ENCODE measurements around the gene POU6F1.
A peak's percentile ranks its signal among the peaks of the same experiment; 100 is the strongest.

POU6F1 gene

DNA sequence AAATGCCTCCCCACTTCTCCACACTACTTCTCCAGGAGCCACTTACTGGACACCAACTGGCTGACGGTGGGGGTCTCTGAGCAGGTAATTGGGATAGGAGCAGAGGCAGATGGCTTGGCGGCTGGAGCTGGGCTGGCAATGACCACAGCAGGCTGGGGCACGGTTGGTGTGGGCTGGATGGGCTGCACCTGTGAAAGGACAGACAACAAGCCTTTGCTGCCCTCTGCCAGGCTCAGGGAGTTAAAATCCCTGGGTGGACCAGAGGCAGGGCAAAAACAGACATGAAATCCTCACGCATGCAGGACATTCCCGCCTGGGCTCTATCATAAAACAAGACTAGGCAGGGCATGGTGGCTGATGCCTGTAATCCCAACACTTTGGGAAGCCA is 25.6 kb downstream of the POU6F1 start:
- Histone ChIP-seq H2BK12ac (ENCODE audit: low read length) (no peak overlapping the region), H3K36me3 (ENCODE audit: control insufficient read depth in 1 of 2, insufficient read depth in 2 of 2, low read length in 2 of 2) (no peaks in the 10 kb centered on the region), H2BK5ac (ENCODE audit: low read depth, low read length, poor library complexity) (no peak overlapping the region), H3K79me1 (ENCODE audit: low read length) (no peaks in the 10 kb centered on the region), H3K23ac (ENCODE audit: low read length) (no peak overlapping the region), H3K27me3 (ENCODE audit: insufficient read depth, low read length) (no peaks in the 10 kb centered on the region), H3K14ac (ENCODE audit: low read length) (no peak overlapping the region), H2AFZ (ENCODE audit: insufficient read depth, low read length, poor library complexity) (no peak overlapping the region), H3K18ac (ENCODE audit: low read length) (no peak overlapping the region), H3K4me1 (ENCODE audit: control insufficient read depth in 1 of 2, insufficient read depth in 2 of 2, low read length in 2 of 2) (peaks cover 0 to 3% of the 10 kb centered on the region in 2 experiments), H4K8ac (ENCODE audit: low read depth, low read length) (no peak overlapping the region), H3K4ac (ENCODE audit: low read depth, low read length) (no peak overlapping the region), H3K9ac (ENCODE audit: low read length) (no peak overlapping the region), H4K91ac (ENCODE audit: low read depth, low read length) (no peak overlapping the region), H2BK120ac (ENCODE audit: insufficient read depth, low read length, poor library complexity) (no peak overlapping the region), H3K4me2 (ENCODE audit: low read length) (no peak overlapping the region), H2AK5ac (ENCODE audit: low read length) (no peak overlapping the region), H4K12ac (ENCODE audit: low read depth, low read length) (no peak overlapping the region), H3K4me3 (ENCODE audit: low read depth, low read length) (no peak overlapping the region), H3K79me2 (ENCODE audit: control insufficient read depth, insufficient read depth, low read length, poor library complexity) (no peaks in the 10 kb centered on the region), H3K9me3 (ENCODE audit: insufficient read depth, low read depth, low read length) (no peaks in the 10 kb centered on the region), H3K27ac (ENCODE audit: low read depth, low read length) (no peak overlapping the region)
- no CpG with 5 or more reads among the region's 5 CpGs for WGBS (ENCODE audit: extremely low coverage, insufficient coverage, insufficient read length)
- DNase-seq = no peak

DNA sequence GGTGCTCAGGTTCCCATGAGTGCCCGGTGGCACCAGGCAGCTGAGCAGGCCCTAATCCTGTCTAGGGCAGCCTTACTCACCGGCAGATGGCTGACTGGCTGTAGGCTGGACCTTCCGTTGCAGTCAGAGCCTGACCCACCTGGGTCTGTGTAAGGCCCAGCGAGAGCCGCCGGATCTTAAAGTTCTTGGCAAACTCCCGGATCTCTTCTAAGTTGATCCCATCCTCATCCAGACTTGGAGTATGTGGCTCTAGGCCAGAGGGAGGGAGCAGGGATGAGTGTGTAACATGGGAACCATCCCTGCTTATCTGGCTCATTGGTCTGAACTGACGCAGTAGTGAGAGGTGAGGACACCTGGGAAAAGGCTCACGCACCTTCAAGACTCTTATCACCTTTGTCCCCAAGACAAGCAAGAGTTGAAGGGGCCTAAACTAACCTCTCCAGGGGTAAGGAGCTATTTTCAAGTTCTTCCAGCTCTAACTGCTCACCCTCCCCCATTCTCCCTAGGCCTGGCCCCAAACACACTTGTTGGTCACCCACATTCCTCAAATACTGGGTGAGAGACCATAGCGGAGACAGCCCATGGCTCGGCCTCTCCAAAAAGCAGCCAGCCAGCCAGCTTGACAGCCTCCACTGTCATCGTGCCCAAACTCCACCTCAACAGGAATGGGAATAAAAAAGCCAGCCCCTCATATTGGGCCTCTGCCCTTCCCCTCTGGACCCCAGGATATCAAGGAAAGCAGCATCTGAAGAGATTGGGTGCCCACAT is 26.2 kb downstream of the POU6F1 start:
- no peak overlapping the region for H3K14ac ChIP-seq (ENCODE audit: low read length)
- peaks cover 0 to 3% of the 10 kb centered on the region in 2 experiments for H3K4me1 ChIP-seq (ENCODE audit: control insufficient read depth in 1 of 2, insufficient read depth in 2 of 2, low read length in 2 of 2)
- no peak overlapping the region for H3K9ac ChIP-seq (ENCODE audit: low read length)
- no peak overlapping the region for H3K18ac ChIP-seq (ENCODE audit: low read length)
- H3K27me3 ChIP-seq (ENCODE audit: insufficient read depth, low read length) = no peaks in the 10 kb centered on the region
- DNase-seq = no peak
- no peaks in the 10 kb centered on the region for H3K79me1 ChIP-seq (ENCODE audit: low read length)
- H3K23ac ChIP-seq (ENCODE audit: low read length) = no peak overlapping the region
- H2BK5ac ChIP-seq (ENCODE audit: low read depth, low read length, poor library complexity) = no peak overlapping the region
- H3K4ac ChIP-seq (ENCODE audit: low read depth, low read length) = no peak overlapping the region
- no CpG with 5 or more reads among the region's 12 CpGs for WGBS (ENCODE audit: extremely low coverage, insufficient coverage, insufficient read length)
- no peak overlapping the region for H2BK12ac ChIP-seq (ENCODE audit: low read length)
- no peak overlapping the region for H2AFZ ChIP-seq (ENCODE audit: insufficient read depth, low read length, poor library complexity)
- no peaks in the 10 kb centered on the region for H3K79me2 ChIP-seq (ENCODE audit: control insufficient read depth, insufficient read depth, low read length, poor library complexity)
- no peak overlapping the region for H3K27ac ChIP-seq (ENCODE audit: low read depth, low read length)
- no peak overlapping the region for H4K8ac ChIP-seq (ENCODE audit: low read depth, low read length)
- H4K91ac ChIP-seq (ENCODE audit: low read depth, low read length) = no peak overlapping the region
- H4K12ac ChIP-seq (ENCODE audit: low read depth, low read length) = no peak overlapping the region
- no peak overlapping the region for H3K4me3 ChIP-seq (ENCODE audit: low read depth, low read length)
- H2AK5ac ChIP-seq (ENCODE audit: low read length) = no peak overlapping the region
- H3K9me3 ChIP-seq (ENCODE audit: insufficient read depth, low read depth, low read length) = no peaks in the 10 kb centered on the region
- no peaks in the 10 kb centered on the region for H3K36me3 ChIP-seq (ENCODE audit: control insufficient read depth in 1 of 2, insufficient read depth in 2 of 2, low read length in 2 of 2)
- H2BK120ac ChIP-seq (ENCODE audit: insufficient read depth, low read length, poor library complexity) = no peak overlapping the region
- no peak overlapping the region for H3K4me2 ChIP-seq (ENCODE audit: low read length)

DNA sequence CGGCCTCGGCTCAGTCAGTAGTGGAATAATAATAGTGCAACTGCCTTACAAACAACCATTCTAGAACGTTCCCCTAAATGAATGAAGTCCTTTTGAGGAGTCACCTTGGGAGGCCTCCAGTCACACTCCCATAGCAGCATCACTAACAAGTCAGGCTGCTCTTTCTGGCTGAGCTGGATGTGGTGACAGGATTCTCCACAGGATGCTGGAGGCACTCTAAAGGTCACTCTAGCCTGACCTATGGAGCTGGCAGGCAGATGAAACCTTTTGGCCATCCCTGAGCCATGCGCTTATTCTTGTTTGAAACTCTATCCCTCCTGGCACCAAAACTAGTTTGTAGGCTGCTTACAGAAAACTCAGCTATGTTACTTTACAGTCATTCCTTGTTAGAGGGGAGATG is 27.0 kb downstream of the POU6F1 start:
- H3K9ac ChIP-seq (ENCODE audit: low read length) = no peak overlapping the region
- no peak overlapping the region for H3K4me2 ChIP-seq (ENCODE audit: low read length)
- no peaks in the 10 kb centered on the region for H3K36me3 ChIP-seq (ENCODE audit: control insufficient read depth in 1 of 2, insufficient read depth in 2 of 2, low read length in 2 of 2)
- H3K27ac ChIP-seq (ENCODE audit: low read depth, low read length) = no peak overlapping the region
- peak overlapping the region; percentile 7 for H4K91ac ChIP-seq (ENCODE audit: low read depth, low read length)
- no peaks in the 10 kb centered on the region for H3K9me3 ChIP-seq (ENCODE audit: insufficient read depth, low read depth, low read length)
- H3K79me2 ChIP-seq (ENCODE audit: control insufficient read depth, insufficient read depth, low read length, poor library complexity) = no peaks in the 10 kb centered on the region
- H4K12ac ChIP-seq (ENCODE audit: low read depth, low read length) = no peak overlapping the region
- H3K23ac ChIP-seq (ENCODE audit: low read length) = no peak overlapping the region
- no peak for DNase-seq
- H2AK5ac ChIP-seq (ENCODE audit: low read length) = no peak overlapping the region
- H4K8ac ChIP-seq (ENCODE audit: low read depth, low read length) = no peak overlapping the region
- H3K4me1 ChIP-seq (ENCODE audit: control insufficient read depth in 1 of 2, insufficient read depth in 2 of 2, low read length in 2 of 2) = peaks cover 0 to 3% of the 10 kb centered on the region in 2 experiments
- no peak overlapping the region for H2BK12ac ChIP-seq (ENCODE audit: low read length)
- no CpG with 5 or more reads among the region's 4 CpGs for WGBS (ENCODE audit: extremely low coverage, insufficient coverage, insufficient read length)
- no peak overlapping the region for H3K4ac ChIP-seq (ENCODE audit: low read depth, low read length)
- no peak overlapping the region for H2AFZ ChIP-seq (ENCODE audit: insufficient read depth, low read length, poor library complexity)
- no peak overlapping the region for H2BK5ac ChIP-seq (ENCODE audit: low read depth, low read length, poor library complexity)
- no peak overlapping the region for H3K18ac ChIP-seq (ENCODE audit: low read length)
- no peak overlapping the region for H3K14ac ChIP-seq (ENCODE audit: low read length)
- H3K4me3 ChIP-seq (ENCODE audit: low read depth, low read length) = no peak overlapping the region
- no peaks in the 10 kb centered on the region for H3K79me1 ChIP-seq (ENCODE audit: low read length)
- no peaks in the 10 kb centered on the region for H3K27me3 ChIP-seq (ENCODE audit: insufficient read depth, low read length)
- no peak overlapping the region for H2BK120ac ChIP-seq (ENCODE audit: insufficient read depth, low read length, poor library complexity)

DNA sequence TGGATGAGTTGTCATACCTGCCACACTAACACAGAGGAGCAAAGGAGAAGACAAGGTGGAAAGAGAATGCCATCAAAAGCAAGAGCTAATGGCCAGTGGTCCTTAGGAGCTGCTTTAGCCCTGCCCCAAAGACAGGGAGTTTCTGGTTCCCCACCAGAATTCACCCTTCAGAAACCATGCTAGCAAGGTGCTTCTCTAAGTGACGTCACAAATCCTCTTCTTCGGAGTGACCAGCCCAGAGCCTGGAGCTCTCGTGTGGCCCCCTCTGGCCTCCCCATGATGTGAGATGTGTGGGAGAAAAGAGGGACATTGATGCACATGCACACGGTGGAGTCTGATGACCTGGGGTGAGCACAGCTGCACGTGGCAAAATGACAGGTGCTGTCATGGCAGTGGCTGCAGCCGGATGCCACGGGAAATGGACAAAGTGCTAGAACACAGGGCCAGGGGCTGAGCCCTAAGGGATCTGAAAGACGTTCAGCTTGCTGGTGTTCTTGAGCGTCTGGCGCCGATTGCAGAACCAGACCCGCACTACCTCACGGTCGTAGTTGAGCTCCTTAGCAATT is 28.0 kb downstream of the POU6F1 start:
- H4K8ac ChIP-seq (ENCODE audit: low read depth, low read length) = no peak overlapping the region
- peaks cover 0 to 3% of the 10 kb centered on the region in 2 experiments for H3K4me1 ChIP-seq (ENCODE audit: control insufficient read depth in 1 of 2, insufficient read depth in 2 of 2, low read length in 2 of 2)
- H3K4ac ChIP-seq (ENCODE audit: low read depth, low read length) = no peak overlapping the region
- H3K9ac ChIP-seq (ENCODE audit: low read length) = no peak overlapping the region
- no peak for DNase-seq
- no peak overlapping the region for H3K4me2 ChIP-seq (ENCODE audit: low read length)
- H2BK12ac ChIP-seq (ENCODE audit: low read length) = no peak overlapping the region
- H3K9me3 ChIP-seq (ENCODE audit: insufficient read depth, low read depth, low read length) = no peaks in the 10 kb centered on the region
- no peak overlapping the region for H2BK5ac ChIP-seq (ENCODE audit: low read depth, low read length, poor library complexity)
- H3K18ac ChIP-seq (ENCODE audit: low read length) = no peak overlapping the region
- H4K91ac ChIP-seq (ENCODE audit: low read depth, low read length) = no peak overlapping the region
- H3K36me3 ChIP-seq (ENCODE audit: control insufficient read depth in 1 of 2, insufficient read depth in 2 of 2, low read length in 2 of 2) = no peaks in the 10 kb centered on the region
- no peak overlapping the region for H2AFZ ChIP-seq (ENCODE audit: insufficient read depth, low read length, poor library complexity)
- no peaks in the 10 kb centered on the region for H3K79me1 ChIP-seq (ENCODE audit: low read length)
- no peaks in the 10 kb centered on the region for H3K79me2 ChIP-seq (ENCODE audit: control insufficient read depth, insufficient read depth, low read length, poor library complexity)
- no peaks in the 10 kb centered on the region for H3K27me3 ChIP-seq (ENCODE audit: insufficient read depth, low read length)
- no CpG with 5 or more reads among the region's 14 CpGs for WGBS (ENCODE audit: extremely low coverage, insufficient coverage, insufficient read length)
- H4K12ac ChIP-seq (ENCODE audit: low read depth, low read length) = no peak overlapping the region
- H2BK120ac ChIP-seq (ENCODE audit: insufficient read depth, low read length, poor library complexity) = no peak overlapping the region
- H3K4me3 ChIP-seq (ENCODE audit: low read depth, low read length) = no peak overlapping the region
- H3K23ac ChIP-seq (ENCODE audit: low read length) = no peak overlapping the region
- H2AK5ac ChIP-seq (ENCODE audit: low read length) = no peak overlapping the region
- H3K14ac ChIP-seq (ENCODE audit: low read length) = no peak overlapping the region
- H3K27ac ChIP-seq (ENCODE audit: low read depth, low read length) = no peak overlapping the region

Measured in trophoblast cell (in vitro differentiated cells and primary cell).